Pancreas (tissue), 10 donors: Measurements from ENCODE around the gene SEC22C. TPM values are rescaled to one million over a fixed set of nuclear protein-coding genes. Genes with fewer than 3 reads are reported as not detected.

Experiments
- ATAC-seq, 4 donors: fragments of 200-7000 bp; cut with Tn5 transposase; one replicate each; pipeline versions ENCODE4 v1.8.0 to v1.9.1; 2020; ENCODE audit warnings: mild to moderate bottlenecking in 4 of 4, moderate library complexity in 4 of 4
- DNase-seq, 6 donors: peaks; one replicate each; pipeline ENCODE4 v3.0.0-alpha.2; 2020
- FAIRE-seq: peaks from 2 replicates; lab custom pipeline; 2012; peaks lifted over from hg19 to GRCh38; lab: Jason Lieb, UNC
- H3K27ac ChIP-seq, 4 donors: fragments of 200-600 bp; sonication (generic); 1 replicate in 3 of 4; 2 replicates in 1 of 4; pipeline versions ENCODE4 v1.5.0 to v1.8.0; 2020
- H3K27me3 ChIP-seq, 4 donors: fragments of 200-600 bp; one replicate each; pipeline ENCODE4 v1.8.0; 2021
- H3K36me3 ChIP-seq, 3 donors: fragments of 200-600 bp; sonication (generic) in 1 of 3; one replicate each; pipeline versions ENCODE4 v1.5.0 to v1.8.0; 2020 to 2021
- H3K4me1 ChIP-seq, 3 donors: fragments of 200-600 bp; one replicate each; pipeline ENCODE4 v1.8.0; 2021
- H3K4me3 ChIP-seq, 4 donors: fragments of 200-600 bp; sonication (generic) in 2 of 4; one replicate each; pipeline versions ENCODE4 v1.5.0 to v1.8.0; 2020 to 2021
- H3K9me3 ChIP-seq, 4 donors: fragments of 200-600 bp; one replicate each; pipeline ENCODE4 v1.8.0; 2021
- WGBS, 2 donors: extraction: QIAGEN DNeasy Blood & Tissue Kit; methylation state at CpG; one replicate each; pipeline ENCODE4 v1.1.7; 2013; 5-methylcytosine and 5-hydroxymethylcytosine counted together
- intact Hi-C, 3 donors: fragments of 100-400 bp; cut with DNase I; formaldehyde crosslinking; loops; one replicate each; pipeline versions ENCODE4 v1.11.1 to v1.14.2; 2022
- polyA plus RNA-seq, 2 donors: library from polyadenylated mRNA; stranded (reverse); fragments of 200-250 nt; gene quantifications; one replicate each; pipeline ENCODE4 v1.2.3, GENCODE V29; 2013
- total RNA-seq, 6 donors: library from RNA; stranded (reverse); fragmentation: NEBNext Ultra II Directional in 4 of 6; extraction: Animal tissue kit (Norgen Biotek cat#: 25700) in 4 of 6; gene quantifications; one replicate each; pipeline versions ENCODE4 v1.2.1 to v1.2.4, GENCODE V29; 2021 to 2023
- TF ChIP-seq, protein P1 (sequence below), 4 donors: fragments of 200-600 bp; sonication (generic) in 3 of 4; IDR thresholded peaks; one replicate each; pipeline versions ENCODE4 v1.5.0 to v1.8.0; 2021; ENCODE audit warnings: antibody characterized with exemption in 4 of 4
- donor health status: healthy with polysubstance abuse.
- donor health status: DM: no; HTN: no; CAD: no; lungs with moderate emphysema.
- donor health status: DM: no; HTN: no; CAD: no.
- donor health status: control.
- donor health status: control.
- donor health status: Bipolar disorder and iron deficiency.
- donor health status: DM: yes; HTN: yes; CAD: no.
- donor health status: DM: no; HTN: no; CAD: no.
- donor health status: DM: no; HTN: no; CAD: no.
- donor health status: DM: yes; HTN: yes; CAD: no.

SEC22C gene
- total and polyA plus RNA-seq, 8 donors, result 12.0 to 26.1 (median 21.7) TPM

DNA sequence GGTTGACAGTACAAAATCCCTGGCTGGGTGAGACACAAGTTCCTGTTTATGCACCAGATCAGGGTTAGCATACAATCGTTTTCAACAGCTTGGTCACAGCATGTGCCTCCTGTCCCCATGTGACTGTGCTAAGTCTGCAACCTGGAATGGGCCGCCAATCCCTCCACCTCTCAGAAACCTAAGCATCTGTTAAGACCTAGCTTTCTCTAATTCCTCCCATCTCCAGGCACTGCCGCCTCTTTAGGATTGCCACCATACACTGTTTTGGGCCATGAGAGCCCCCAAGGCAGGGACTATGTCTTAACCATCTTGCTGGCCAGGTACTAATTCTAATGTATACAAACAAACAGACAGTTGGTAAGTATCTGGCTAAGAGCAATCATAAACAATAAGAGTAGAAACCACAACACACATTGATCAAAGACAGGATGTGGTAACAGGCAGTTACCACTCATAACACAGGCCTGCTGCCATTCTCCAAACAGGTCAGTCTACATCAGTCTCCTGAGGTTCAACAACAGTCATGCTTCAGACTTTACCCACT lies 25.6 kb downstream of the SEC22C start:
- FAIRE-seq (no peak), ATAC-seq (no peak), DNase-seq (no peak)
- TF ChIP-seq, protein P1, sequence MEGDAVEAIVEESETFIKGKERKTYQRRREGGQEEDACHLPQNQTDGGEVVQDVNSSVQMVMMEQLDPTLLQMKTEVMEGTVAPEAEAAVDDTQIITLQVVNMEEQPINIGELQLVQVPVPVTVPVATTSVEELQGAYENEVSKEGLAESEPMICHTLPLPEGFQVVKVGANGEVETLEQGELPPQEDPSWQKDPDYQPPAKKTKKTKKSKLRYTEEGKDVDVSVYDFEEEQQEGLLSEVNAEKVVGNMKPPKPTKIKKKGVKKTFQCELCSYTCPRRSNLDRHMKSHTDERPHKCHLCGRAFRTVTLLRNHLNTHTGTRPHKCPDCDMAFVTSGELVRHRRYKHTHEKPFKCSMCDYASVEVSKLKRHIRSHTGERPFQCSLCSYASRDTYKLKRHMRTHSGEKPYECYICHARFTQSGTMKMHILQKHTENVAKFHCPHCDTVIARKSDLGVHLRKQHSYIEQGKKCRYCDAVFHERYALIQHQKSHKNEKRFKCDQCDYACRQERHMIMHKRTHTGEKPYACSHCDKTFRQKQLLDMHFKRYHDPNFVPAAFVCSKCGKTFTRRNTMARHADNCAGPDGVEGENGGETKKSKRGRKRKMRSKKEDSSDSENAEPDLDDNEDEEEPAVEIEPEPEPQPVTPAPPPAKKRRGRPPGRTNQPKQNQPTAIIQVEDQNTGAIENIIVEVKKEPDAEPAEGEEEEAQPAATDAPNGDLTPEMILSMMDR (IDR thresholded peaks at IDR 0.05), result no peak
- intact Hi-C loops, result no loop called here
- Histone ChIP-seq H3K27me3 (no peaks in the 10 kb centered on the region), H3K9me3 (no peaks in the 10 kb centered on the region), H3K4me3 (no peak overlapping the region), H3K4me1 (no peaks in the 10 kb centered on the region), H3K36me3 (peaks cover 0 to 65% (median 11%) of the 10 kb centered on the region in 3 donors), H3K27ac (no peak overlapping the region)
- WGBS, 2 donors, result 67 to 69% methylated on average over 3 of the region's 3 CpGs

DNA sequence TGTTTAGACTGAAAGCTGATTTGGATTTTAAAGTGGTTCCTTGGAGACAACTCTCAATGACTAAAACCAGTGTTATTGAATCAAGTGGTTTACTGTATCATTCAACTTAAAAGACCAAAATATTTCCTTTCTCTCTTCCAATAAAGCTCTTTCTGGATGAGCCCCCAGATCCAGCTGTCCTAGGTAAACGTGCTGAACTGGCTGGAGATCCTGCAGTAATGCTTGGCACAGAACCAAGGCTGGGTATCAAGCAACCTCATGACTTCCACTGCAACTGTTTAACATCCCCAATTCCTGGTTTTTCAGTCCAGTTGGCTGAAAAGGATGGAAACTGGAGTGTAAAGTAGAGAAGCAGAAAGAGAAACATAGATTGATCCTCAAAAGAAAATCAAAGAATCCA lies 28.9 kb downstream of the SEC22C start:
- DNase-seq (no peak), FAIRE-seq (no peak), ATAC-seq (no peak)
- Histone ChIP-seq H3K27me3 (no peaks in the 10 kb centered on the region), H3K9me3 (no peaks in the 10 kb centered on the region), H3K27ac (no peak overlapping the region), H3K36me3 (peaks cover 0 to 45% (median 5%) of the 10 kb centered on the region in 3 donors), H3K4me3 (no peak overlapping the region), H3K4me1 (no peaks in the 10 kb centered on the region)
- intact Hi-C loops, result no loop called here
- TF ChIP-seq, protein P1 (IDR thresholded peaks at IDR 0.05), result no peak
- WGBS, 2 donors, result 12 to 15% methylated on average over 1 of the region's 1 CpG

DNA sequence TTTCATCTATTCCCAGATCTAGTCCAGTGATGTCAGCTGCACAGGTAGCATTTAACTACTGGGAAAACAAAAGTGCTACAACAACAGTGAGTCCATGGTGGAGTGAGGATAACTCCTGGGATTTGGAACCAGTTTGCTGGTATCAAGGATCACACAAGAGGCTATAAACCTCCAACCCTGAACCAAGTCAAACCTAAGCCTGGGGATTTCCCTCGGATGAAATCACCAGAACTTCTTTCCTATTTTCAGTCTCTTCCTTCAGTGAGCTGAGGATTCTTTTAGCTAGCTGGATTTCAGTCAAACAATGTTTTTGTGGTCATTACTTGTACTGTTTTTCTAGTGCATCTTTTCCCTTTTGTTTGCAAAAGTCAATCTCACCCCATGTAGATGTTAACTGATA lies 31.5 kb downstream of the SEC22C start:
- H3K27me3 ChIP-seq, result no peaks in the 10 kb centered on the region
- TF ChIP-seq, protein P1 (IDR thresholded peaks at IDR 0.05), result no peak
- FAIRE-seq, result no peak

DNA sequence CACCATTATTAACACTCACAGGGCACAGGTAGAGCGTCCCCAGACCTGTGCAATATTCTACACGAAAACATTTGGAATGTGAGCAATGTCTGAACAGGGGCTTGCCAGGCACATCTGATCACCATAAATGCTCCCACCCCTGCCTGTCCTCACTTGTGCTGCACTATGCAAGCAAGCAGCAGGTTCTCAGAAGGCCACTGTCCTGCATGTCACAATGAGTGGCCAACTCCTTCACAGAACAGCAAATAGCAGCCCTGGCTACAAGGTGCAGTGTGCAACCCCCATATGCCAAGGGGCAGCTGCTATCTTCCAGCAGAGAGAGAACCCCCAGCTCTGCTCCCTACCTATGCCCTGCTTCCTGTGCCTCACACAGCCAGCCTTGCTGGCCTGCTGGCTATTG lies 32.6 kb downstream of the SEC22C start:
- Histone ChIP-seq H3K9me3 (no peaks in the 10 kb centered on the region), H3K4me1 (peaks cover 6 to 15% (median 15%) of the 10 kb centered on the region in 3 donors), H3K4me3 (no peak overlapping the region), H3K36me3 (peaks cover 0 to 15% (median 0%) of the 10 kb centered on the region in 3 donors), H3K27ac (no peak overlapping the region), H3K27me3 (no peaks in the 10 kb centered on the region)
- FAIRE-seq (no peak), DNase-seq (no peak), ATAC-seq (no peak)
- intact Hi-C loops, result no loop called here
- 90 to 93% methylated on average over 2 of the region's 2 CpGs for WGBS, 2 donors
- TF ChIP-seq, protein P1 (IDR thresholded peaks at IDR 0.05), result no peak

More for the DNA sequence above, 31.5 kb downstream of the SEC22C start:
- H3K36me3 ChIP-seq, result peaks cover 0 to 26% (median 0%) of the 10 kb centered on the region in 3 donors
- WGBS, 2 donors, result 61 to 84% methylated on average over 1 of the region's 1 CpG
- H3K9me3 ChIP-seq, result no peaks in the 10 kb centered on the region
- no peak overlapping the region for H3K27ac ChIP-seq
- no peak overlapping the region for H3K4me3 ChIP-seq
- ATAC-seq, result no peak
- no peak for DNase-seq
- intact Hi-C loops, result no loop called here
- H3K4me1 ChIP-seq, result peaks cover 0 to 7% (median 6%) of the 10 kb centered on the region in 3 donors

DNA sequence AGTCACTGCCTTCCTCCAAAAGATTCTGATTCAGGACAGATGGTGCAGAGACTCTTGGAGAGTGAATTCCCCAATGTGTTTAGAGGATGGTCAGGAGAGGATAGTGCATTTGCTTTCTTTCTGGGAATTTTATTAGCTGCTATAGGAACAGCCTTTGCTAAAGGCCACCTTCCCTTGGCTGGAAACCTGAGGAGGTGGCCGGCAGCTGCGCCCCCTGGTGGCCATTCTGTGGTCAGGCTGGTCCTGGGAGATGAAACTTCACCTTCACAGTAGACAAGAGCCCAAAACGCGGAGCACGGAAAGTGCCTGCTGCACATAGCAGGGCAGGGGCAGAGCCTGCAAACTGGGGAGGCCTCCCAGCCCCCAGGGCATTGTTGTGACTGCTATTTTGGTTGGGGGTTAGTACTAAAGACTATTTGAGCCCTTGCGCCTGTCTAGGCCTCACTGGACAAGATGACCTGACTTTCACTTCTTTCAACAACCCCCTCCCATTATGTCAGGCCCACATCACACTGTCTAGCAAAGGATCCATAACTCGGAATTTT lies 34.3 kb downstream of the SEC22C start:
- Histone ChIP-seq H3K36me3 (peaks cover 0 to under 1% (median 0%) of the 10 kb centered on the region in 3 donors), H3K27ac (no peak overlapping the region), H3K27me3 (no peaks in the 10 kb centered on the region), H3K4me3 (no peak overlapping the region), H3K9me3 (no peaks in the 10 kb centered on the region), H3K4me1 (peaks cover 8 to 21% (median 17%) of the 10 kb centered on the region in 3 donors)
- no peak for FAIRE-seq
- TF ChIP-seq, protein P1 (IDR thresholded peaks at IDR 0.05), result peak; percentile 97 to 99 (median 97)
- WGBS, 2 donors, result 29 to 35% methylated on average over 7 of the region's 7 CpGs
- DNase-seq, result peak; percentile 47 to 90 (median 73)
- ATAC-seq, result peak; percentile 57 to 70 (median 68)
- intact Hi-C loops, result no loop called here
